HG03159 (cell line): ENCODE results near the gene LRCH3.
"Not testable (repeated sequence)": the region's sequence is repeated elsewhere in the genome, so short reads cannot be mapped to it uniquely, and the experiment has no call there.

Experiments used
- ATAC-seq: cut with Tn5 transposase; IDR thresholded peaks from one replicate; pipeline ENCODE4 v1.9.1; 2021; ENCODE audit warnings: mild to moderate bottlenecking, moderate library complexity; ENCODE audit not compliant: unreplicated experiment

Gene LRCH3

DNA sequence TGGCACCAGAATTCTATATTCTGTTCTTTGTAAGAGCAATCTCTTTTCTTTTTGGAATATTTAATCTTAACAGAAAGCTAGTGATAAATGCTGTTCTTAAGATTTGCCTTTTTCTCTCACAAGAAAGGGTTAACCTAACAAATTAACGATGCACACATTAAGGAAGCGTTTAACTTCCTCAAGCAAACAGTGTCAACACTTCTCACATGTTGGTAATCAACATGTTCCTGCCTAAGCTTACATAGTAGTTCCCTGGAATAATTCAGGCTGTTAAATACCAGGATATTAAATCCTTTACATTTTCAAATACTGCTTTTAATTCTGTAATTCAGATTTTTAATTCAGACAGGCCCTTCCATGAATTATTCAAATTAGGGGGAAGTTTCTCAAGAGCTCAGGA lies 91.5 kb downstream of the LRCH3 start:
- no peak for ATAC-seq

DNA sequence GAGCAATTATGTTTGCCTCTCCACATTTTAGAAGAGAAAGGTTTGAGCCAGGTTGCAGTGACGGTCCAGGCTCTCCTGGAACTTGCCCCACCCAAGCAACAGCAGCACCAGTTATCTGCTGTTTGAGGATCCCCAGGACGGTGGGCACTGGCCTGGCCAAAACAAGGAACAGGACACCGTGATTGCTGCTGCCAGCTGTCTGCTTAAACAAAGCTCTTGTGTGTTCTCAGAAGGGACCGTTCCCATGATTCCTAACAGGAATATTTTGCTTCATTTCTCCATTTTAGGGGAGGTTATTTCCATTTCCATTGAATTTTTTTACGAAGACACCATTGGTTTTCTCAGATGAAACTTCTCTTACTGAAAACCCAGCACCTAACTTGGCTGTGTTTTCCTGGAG lies 92.5 kb downstream of the LRCH3 start:
- no peak for ATAC-seq

DNA sequence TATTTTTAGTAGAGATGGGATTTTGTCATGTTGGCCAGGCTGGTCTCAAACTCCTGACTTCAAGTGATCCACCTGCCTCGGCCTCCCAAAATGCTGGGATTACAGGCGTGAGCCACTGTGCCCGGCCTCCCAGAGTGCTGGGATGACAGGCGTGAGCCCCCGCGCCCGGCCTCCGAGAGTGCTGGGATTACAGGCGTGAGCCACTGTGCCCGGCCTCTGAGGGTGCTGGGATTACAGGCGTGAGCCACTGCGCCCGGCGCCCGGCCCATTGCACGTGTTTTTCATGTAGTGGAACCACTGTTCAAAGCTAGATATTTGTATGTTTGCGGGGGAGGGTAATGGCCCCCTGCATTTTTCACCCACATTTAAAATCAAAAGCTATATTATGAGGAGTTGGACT lies 93.3 kb downstream of the LRCH3 start:
- ATAC-seq: not testable (repeated sequence)

DNA sequence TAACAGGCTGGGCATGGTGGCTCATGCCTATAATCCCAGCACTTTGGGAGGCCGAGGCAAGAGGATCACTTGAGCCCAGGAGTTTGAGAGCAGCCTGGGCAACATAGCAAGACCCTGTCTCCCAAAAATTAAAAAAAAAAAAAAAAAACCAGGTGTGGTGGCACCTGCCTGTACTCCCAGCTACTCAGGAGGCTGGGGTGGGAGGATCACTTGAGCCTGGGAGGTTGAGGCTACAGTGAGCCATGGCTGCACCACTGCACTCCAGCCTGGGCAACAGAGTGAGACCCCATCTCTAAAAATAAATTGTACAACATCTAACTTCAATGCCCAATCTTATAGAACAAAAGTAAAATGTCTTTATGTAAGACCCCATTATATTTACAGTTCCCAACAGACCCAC lies 95.0 kb downstream of the LRCH3 start:
- not testable (repeated sequence) for ATAC-seq

DNA sequence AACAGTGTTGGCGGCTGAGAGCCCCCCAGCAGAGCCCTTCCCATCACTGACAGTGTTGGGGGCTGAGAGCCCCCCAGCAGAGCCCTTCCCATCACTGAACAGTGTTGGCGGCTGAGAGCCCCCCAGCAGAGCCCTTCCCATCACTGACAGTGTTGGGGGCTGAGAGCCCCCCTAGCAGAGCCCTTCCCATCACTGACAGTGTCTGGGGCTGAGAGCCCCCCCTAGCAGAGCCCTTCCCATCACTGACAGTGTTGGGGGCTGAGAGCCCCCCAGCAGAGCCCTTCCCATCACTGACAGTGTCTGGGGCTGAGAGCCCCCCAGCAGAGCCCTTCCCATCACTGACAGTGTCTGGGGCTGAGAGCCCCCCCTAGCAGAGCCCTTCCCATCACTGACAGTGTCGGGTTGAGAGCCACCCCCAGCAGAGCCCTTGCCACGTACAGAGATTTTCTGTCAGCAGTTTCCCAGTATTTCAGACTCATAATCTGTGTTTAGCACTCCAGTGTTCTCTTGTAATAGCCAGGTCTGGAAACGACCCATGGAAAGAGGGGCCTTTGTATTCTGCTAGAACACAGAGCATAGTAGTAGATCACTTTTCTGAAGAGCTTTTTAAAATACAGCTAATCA lies 96.5 kb downstream of the LRCH3 start:
- ATAC-seq: not testable (repeated sequence)

DNA sequence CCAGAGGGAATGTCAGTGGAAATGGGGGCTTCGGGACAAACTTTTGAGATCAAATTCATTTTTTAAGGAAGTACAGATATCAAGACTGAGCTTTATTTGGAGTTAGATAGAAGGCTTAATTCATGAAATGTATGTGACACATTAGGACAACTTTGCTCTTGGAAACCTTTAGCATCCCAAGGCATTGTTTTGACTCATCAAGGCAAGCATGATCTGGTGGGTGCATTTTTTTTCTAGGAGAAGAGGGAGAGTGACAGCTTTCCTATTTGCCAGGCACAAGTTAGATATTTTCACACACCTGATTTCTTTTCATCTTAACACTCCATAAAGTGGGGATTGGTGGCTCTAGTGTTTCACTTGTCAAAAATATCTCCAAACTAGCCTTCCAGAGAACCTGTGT lies 97.5 kb downstream of the LRCH3 start:
- ATAC-seq: no peak

DNA sequence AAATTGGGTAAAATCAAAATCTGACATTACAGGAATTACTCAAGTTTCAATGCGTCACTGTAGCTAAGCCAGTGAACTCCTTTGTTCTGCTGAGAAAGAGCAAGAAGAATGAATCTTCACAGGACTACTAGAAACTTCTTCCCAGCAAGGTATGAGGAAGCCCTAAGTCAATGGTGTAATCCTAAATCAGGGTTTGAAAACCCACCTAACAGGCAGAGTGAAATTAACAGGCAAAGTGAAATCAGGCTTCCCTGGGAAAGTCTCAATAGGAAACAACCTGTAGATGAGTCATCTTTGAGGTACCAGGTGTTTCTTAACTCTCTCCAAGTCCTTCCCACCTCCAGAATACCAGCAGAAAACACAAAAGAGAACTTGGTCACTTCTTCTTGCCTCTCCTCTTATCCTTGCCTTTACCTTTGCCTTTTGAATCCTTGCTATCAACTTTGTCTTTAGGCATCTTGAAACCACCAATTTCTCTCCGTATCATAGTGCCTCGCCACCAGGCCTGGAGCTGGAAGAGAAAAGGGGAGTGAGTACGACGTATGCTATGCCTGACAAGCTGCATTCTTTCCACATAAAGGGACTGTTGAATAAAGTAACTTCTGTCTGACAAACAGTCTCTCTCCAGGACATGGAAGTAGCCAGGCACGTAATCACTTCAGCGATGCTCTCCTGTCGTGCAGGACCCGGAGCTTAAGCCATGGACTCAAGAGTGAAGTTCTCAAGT lies 98.3 kb downstream of the LRCH3 start:
- ATAC-seq: no peak

DNA sequence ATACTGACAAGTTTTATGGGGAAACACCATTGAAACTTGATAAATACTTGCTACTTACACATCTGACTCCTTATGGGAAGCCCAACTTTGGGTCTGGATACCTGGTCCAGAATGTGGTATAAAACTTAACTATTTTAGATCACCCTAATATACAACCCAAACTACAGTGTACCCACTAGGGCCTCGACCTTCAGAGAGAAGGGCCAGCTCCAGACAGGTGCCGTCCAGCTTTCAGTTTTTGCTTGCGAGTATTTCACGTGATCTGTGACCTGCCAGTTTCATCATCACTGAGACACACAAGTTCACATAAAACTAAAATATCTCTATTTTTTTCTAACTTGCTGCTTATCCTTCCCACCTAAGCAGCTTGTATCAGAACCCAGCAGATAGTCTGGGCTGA lies 99.6 kb downstream of the LRCH3 start:
- ATAC-seq: no peak

DNA sequence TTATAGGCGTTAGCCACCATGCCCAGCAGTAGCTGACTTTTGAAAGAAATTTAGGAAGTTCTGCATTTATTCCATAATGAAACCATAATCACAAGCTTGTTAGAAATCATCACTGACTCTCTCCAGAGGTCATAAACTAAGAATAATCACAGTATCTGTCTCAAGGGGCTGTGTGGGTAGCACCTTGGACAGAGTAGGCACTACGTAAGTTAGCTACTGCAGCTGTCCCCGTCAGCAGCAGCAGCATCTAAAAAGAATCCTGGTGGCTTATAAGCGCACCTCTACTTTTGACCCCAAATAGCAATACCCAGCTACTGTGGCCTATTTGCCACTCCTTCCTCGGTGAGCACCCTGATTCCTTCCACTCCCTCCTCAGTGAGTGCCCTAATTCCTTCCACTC lies 101.1 kb downstream of the LRCH3 start:
- ATAC-seq: no peak

DNA sequence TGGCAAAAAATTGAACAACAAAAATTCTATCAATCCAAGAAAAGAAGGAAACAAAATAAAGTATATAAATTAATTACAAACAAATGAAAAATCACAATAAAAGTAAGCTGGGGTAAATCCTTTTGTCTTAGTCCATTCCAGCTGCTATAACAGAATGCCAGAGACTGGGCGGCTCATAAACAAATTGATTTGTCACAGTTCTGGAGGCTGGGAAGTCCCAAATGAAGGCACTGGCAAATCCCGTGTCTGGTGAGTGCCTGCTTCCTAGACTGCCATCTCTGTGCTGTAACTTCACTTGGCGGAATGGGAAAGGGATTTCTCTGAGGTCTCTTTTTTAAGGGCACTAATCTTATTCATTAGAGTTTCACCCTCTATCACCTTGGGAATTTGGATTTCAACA lies 105.4 kb downstream of the LRCH3 start:
- no peak for ATAC-seq

DNA sequence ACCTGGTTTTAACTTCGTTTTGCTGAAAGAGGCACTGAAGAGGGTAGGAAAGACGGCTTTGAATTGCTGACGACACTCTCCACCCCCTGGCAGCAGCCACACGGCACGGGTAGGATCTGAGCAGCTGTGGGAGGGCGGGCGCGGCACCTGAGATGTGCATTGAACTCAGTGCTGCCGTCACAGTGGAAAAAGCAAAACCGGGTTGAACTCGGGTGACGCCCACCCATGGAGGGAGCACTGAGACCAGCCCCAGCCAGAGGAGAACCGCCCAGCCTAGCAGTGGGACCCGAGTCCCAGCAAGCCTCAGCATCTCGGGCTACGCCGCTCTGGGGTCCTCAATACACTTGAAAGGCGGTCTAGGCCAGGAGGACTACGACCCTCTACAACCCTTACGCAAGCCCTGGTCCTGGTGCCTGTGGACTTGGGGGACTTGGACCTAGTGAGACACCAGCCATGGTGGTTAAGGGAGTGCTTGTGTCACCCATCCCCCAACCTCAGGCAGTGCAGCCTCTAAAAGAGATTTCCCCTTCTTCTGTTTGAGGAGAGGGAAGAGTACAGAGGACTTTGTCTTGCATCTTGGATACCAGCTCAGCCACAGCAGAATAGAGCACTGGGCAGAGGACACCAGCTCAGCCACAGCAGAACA lies 108.9 kb downstream of the LRCH3 start:
- ATAC-seq: no peak

DNA sequence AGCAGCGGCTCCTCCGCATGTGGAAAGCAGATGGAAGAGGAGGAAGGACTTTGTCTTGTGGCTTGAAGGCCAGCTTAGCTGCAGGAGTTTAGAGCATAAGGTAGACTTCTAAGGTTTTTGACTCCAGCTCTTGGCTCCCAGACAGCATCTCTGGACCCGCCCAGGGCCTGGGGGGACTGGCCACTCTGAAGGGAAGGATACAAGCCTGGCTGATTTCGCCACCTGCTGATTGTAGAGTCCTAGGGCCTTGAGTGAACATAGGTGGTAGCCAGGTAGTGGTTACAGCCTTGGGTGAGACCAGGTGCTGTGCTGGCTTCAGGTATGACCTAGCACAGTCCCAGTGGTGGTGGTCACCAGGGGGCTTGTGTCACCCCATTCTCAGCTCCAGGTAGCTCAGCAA lies 110.6 kb downstream of the LRCH3 start:
- no peak for ATAC-seq

DNA sequence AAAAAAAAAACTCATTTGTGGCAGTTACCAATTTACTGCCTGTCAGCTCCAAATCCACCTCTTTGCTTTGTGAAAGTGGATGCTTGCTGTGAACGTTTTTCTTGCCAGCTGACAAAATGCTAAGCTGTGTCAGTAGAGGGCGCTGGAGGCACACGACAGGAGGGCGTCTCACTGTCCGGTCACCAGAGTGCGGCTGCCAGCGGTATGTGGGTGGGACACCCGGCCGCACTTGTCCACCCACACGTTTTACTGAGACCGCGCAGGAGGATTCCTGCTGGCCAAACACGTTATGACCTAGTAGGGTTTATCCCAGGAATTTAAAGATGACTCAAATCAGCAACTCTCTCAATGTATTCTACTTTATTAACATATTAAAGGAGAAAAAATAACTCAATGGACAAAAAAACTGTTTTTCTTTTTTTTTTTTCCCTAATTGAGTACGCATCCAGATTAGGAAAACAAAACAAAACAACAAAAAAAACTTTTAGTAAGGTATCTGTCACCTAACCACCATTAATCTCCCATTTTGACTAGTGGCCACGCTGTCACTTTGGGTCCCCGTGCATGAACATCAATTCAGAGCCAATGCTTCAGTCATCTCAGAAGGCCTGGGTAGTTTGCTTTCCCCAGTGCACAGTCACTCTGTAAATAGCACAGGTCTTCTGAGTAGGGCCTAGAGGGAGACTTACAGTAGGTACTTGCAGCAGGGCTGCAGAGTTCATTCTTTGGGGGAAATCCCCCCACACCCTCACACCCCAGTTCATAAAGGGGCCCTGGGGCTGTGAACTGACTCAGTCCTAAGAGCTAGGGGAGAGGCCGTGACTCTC lies 115.2 kb downstream of the LRCH3 start:
- ATAC-seq: peak; percentile 87

DNA sequence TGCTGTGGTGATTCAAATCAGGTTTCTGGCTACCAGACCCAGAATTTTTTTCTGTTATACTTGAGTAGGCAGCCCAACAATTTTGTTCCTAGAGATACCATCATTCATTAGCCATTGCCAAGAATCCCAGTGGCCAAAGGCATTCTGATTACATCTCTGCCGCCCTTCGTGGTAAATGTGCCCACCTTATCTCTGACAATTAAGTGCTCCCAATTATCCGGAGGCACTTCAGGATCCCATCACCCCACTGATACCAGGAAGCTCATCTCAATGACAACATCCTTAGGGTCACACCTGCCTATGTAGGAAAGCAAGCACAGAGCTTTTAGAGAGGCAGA lies 115.8 kb downstream of the LRCH3 start:
- ATAC-seq: no peak

DNA sequence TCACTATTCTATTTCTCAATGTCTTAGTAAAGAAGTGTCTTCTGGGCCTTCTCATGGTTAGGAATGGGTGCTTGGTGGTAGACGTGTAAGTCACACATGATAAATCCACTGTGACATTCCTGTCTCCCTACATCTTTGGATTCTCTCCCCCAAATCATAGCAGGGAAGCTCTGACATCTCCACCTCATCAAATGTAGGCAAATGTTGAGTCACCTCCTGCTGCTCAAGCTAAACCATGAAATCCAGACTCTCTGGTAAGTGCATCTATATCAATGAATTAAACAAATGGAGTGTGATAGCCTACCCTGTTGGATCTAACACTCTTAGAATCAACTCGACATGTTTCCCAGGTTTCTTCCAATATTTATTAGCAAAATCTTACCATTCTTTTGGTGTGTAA lies 116.1 kb downstream of the LRCH3 start:
- no peak for ATAC-seq

DNA sequence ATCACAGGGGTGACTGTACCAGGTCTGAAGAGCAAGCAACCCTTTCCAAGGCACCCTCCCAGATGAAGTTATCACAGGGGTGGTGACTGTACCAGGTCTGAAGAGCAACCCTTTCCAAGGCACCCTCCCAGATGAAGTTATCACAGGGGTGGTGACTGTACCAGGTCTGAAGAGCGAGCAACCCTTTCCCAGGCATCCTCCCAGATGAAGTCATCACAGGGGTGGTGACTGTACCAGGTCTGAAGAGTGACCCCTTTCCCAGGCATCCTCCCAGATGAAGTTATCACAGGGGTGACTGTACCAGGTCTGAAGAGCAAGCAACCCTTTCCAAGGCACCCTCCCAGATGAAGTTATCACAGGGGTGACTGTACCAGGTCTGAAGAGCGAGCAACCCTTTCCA lies 117.5 kb downstream of the LRCH3 start:
- ATAC-seq: not testable (repeated sequence)

DNA sequence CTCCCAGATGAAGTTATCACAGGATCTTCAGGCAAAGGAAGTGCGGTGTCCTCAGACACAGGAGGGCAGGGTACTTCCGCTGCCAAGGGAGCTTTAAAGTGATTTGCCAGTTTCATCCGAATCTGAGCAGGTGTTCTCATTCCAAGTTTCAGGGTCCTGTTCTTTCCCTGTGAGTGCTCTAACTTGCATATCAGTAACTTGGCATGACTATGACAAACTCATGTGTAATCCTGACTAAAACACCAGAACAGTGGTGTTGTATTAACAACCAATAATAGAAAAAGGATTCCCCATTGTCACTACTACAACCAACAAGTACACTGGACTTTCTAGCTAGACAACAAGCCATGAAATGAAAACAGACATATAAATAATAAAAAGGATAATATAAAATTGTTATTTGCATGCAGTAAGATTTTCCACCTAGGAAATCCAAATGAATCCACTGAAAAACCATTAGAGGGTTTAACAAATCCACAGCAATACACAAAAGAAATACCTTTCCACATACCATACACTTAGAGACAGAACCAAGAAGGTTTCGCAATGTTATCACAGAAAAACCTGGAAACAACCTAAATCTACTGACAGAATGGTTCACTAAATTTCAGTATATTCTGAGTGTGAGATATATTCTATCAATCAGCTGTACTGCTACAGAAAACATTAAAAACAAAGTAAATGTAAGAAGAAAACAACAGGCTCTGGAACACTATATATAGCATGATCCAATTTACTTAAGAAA lies 118.1 kb downstream of the LRCH3 start:
- no peak for ATAC-seq

DNA sequence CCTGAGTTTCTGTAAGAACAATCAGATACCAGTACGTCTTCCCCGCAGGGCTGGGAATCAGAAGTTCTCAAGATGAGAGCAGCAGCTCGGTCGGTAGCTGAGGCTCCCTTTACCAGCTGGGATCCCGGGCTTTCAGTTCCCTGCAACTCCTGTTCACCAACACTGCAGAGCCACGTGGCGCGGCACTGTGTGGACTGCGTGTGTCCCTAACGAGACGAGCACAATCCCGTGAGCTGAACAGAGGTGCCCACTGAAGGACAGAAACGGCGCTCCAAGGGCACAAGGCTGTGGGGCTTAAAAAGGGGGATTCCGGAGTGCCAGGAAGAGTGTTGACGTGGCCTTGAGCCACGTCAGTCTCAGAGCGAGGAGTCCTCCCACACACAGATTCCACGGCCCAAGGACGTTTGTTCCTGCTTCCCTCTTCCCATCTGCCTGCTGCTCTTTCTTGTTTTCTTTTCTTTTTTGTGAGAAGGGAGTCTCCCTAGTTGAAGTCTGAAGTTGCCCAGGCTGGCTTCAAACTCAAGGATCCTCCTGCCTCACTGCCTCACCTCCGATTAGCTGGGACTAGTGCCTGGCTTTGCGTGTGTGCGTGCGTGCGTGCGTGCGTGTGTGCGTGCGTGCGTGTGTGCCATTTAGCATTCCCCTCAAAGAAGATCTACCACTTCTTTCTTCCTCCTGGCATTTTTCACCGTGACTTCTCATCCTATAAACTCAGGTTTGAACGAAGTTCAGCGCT lies 121.9 kb downstream of the LRCH3 start:
- ATAC-seq: no peak

DNA sequence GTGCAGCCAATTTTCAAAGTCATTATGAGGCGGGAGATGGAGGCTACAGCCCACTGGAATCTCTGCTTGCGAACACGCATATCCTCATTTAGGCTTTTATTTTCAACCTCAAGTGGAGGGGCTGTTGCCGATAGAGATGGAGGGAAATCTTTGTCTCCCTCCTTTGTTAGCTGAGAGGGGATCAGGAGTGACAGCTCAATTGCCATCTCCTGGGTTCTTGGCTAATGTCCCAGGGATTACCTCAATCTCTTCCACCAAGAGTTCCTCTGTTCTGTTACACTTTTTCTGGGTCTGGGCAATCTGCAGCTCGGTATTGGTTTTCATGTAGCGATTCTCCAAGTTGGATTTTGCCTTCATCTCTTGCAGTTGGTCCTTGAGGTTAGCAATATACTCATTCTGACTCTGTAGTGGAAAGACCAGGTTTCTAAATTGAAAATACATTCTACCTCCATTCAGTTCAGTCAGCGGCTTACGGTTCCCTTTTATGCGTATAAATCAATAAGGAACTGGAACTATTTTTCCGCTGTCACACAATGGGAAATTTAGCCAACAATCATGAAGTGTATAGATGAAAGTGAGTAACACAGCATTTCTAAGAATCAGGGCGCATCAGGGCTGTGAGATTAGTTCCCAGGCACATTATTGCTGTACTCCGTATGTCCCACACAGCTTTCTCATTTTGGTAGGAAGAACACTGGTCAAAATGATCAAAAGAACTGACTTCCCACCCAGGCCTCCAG lies 122.8 kb downstream of the LRCH3 start:
- no peak for ATAC-seq
